HCT116 (cell line): ENCODE data around the gene ARID3A. TPM values are rescaled to one million over a fixed set of nuclear protein-coding genes. Genes with fewer than 3 reads are reported as not detected.

ENCODE experiments used
- ATAC-seq: fragments of 200-7000 bp; cut with Tn5 transposase; 2 replicates; pipeline ENCODE4 v1.9.1; 2020; ENCODE audit warnings: mild to moderate bottlenecking, moderate library complexity
- BruUV-seq: library from RNA; stranded (reverse); fragments of 400-500 nt; replicated peaks from 2 replicates; lab custom pipeline; 2021; lab: Mats Ljungman, UMichigan
- CTCF ChIA-PET: fragments of 300-600 bp; sonication (Branson Sonifier 250); formaldehyde crosslinking; loops from one replicate; lab custom pipeline; 2021; ENCODE audit warnings: antibody characterized with exemption; lab: Charles Lee
- POLR2A ChIA-PET: fragments of 300-600, 350-600 bp; sonication (Branson Sonifier 250); formaldehyde crosslinking; loops from one replicate; lab custom pipeline; 2021; ENCODE audit warnings: antibody characterized with exemption; lab: Charles Lee
- RAD21 ChIA-PET, 2 experiments: fragments of 300-600 bp; sonication (Branson Sonifier 250); formaldehyde crosslinking; loops; one replicate each; lab custom pipeline; 2023; ENCODE audit warnings: low total read pairs in 2 of 2; ENCODE audit not compliant: uncharacterized antibody in 2 of 2, unreplicated experiment in 2 of 2, low non-redundant PET in 1 of 2; lab: Charles Lee
- DNase-seq: peaks from one replicate; pipeline ENCODE4 v3.0.0-alpha.2; 2010; ENCODE audit warnings: low read depth, low spot score
- H2AFZ ChIP-seq: fragments of 200-600 bp; shearing (Covaris generic), sonication (generic); 2 replicates; pipeline ENCODE4 v1.6.1; 2017; ENCODE audit warnings: low read depth, mixed run types, mixed read lengths, antibody characterized with exemption, low read length; ENCODE audit not compliant: poor library complexity, severe bottlenecking
- H3K27ac ChIP-seq: 2 replicates; pipeline ENCODE4 v1.5.1; 2012; ENCODE audit warnings: low read depth, low read length
- H3K27me3 ChIP-seq: fragments of 200-600 bp; sonication (generic); 2 replicates; pipeline ENCODE4 v1.6.1; 2016; ENCODE audit warnings: mixed run types, low read length, mixed read lengths; ENCODE audit not compliant: insufficient read depth
- H3K36me3 ChIP-seq, 2 experiments: fragments of 200-500 bp in 1 of 2; fragments of 200-600 bp in 1 of 2; sonication (Bioruptor generic) in 1 of 2; sonication (generic) in 1 of 2; 2 replicates each; pipeline versions ENCODE4 v1.5.1 to v1.6.1; 2014 to 2016; ENCODE audit warnings: low read length in 2 of 2, inconsistent platforms in 1 of 2, mixed read lengths in 1 of 2, mixed run types in 1 of 2; ENCODE audit not compliant: insufficient read depth in 2 of 2, control insufficient read depth in 1 of 2
- H3K4me1 ChIP-seq, 2 experiments: fragments of 200-600 bp in 1 of 2; sonication (generic) in 1 of 2; 2 replicates each; pipeline versions ENCODE4 v1.5.1 to v1.6.1; 2012 to 2017; ENCODE audit warnings: low read length in 2 of 2, inconsistent platforms in 1 of 2, mild to moderate bottlenecking in 1 of 2, mixed read lengths in 1 of 2, mixed run types in 1 of 2, moderate library complexity in 1 of 2; ENCODE audit not compliant: insufficient read depth in 2 of 2, control insufficient read depth in 1 of 2
- H3K4me2 ChIP-seq: fragments of 200-600 bp; sonication (generic); 2 replicates; pipeline ENCODE4 v1.6.1; 2017; ENCODE audit warnings: mixed run types, low read length, mixed read lengths
- H3K4me3 ChIP-seq, 2 experiments: fragments of 200-600 bp in 1 of 2; sonication (generic) in 1 of 2; replicated peaks in 1 of 2; 2 replicates each; pipeline ENCODE4 v1.5.1; 2011 to 2016; ENCODE audit warnings: low read length in 2 of 2, control low read depth in 1 of 2, low read depth in 1 of 2, mild to moderate bottlenecking in 1 of 2, mixed read lengths in 1 of 2, mixed run types in 1 of 2
- H3K79me2 ChIP-seq: fragments of 200-600 bp; sonication (generic); 2 replicates; pipeline ENCODE4 v1.6.1; 2017; ENCODE audit warnings: mild to moderate bottlenecking, mixed run types, low read length, moderate library complexity, mixed read lengths; ENCODE audit not compliant: insufficient read depth
- H3K9ac ChIP-seq: fragments of 200-600 bp; sonication (generic); 2 replicates; pipeline ENCODE4 v1.6.1; 2016; ENCODE audit warnings: low read length, mixed read lengths
- H3K9me2 ChIP-seq: fragments of 200-600 bp; sonication (generic), shearing (Covaris generic); 2 replicates; pipeline ENCODE4 v1.6.1; 2017; ENCODE audit warnings: mixed run types, mild to moderate bottlenecking, moderate library complexity; ENCODE audit not compliant: insufficient read depth
- H3K9me3 ChIP-seq, 2 experiments: fragments of 200-500 bp in 1 of 2; fragments of 200-600 bp in 1 of 2; sonication (Bioruptor generic) in 1 of 2; sonication (generic) in 1 of 2; 2 replicates each; pipeline ENCODE4 v1.6.1; 2014 to 2017; ENCODE audit warnings: low read length in 2 of 2, mixed read lengths in 2 of 2, inconsistent platforms in 1 of 2, low read depth in 1 of 2, mild to moderate bottlenecking in 1 of 2, mixed run types in 1 of 2, moderate library complexity in 1 of 2; ENCODE audit not compliant: control insufficient read depth in 1 of 2, insufficient read depth in 1 of 2
- H4K20me1 ChIP-seq: fragments of 200-600 bp; sonication (generic), shearing (Covaris generic); 2 replicates; pipeline ENCODE4 v1.6.1; 2017; ENCODE audit warnings: mixed run types, mild to moderate bottlenecking, moderate library complexity; ENCODE audit not compliant: insufficient read depth
- EZH2phosphoT487 ChIP-seq: fragments of 200-600 bp; IDR thresholded peaks from 2 replicates; pipeline ENCODE4 v1.6.1; 2018; ENCODE audit warnings: antibody characterized with exemption, borderline replicate concordance
- FOSL1 ChIP-seq: IDR thresholded peaks from 2 replicates; pipeline ENCODE4 v1.6.1; 2012; ENCODE audit warnings: low read depth
- POLR2A ChIP-seq: IDR thresholded peaks from 2 replicates; pipeline ENCODE4 v1.7.0; 2011; ENCODE audit warnings: borderline replicate concordance; ENCODE audit not compliant: insufficient read depth, insufficient read length; ENCODE audit errors: extremely low read depth
- SIN3A ChIP-seq: IDR thresholded peaks from 2 replicates; pipeline ENCODE4 v1.6.1; 2012; ENCODE audit warnings: low read depth
- SRF ChIP-seq: IDR thresholded peaks from 2 replicates; pipeline ENCODE4 v1.6.1; 2012; ENCODE audit warnings: low read depth
- TCF7L2 ChIP-seq: IDR thresholded peaks from 2 replicates; pipeline ENCODE4 v1.7.0; 2011; ENCODE audit warnings: borderline replicate concordance, inconsistent platforms; ENCODE audit not compliant: insufficient read depth, insufficient read length; ENCODE audit errors: extremely low read depth
- ZFX ChIP-seq: fragments of 450-650 bp; IDR thresholded peaks from 2 replicates; pipeline ENCODE4 v1.6.1; 2017
- ZNF274 ChIP-seq: fragments of 200-500 bp; sonication (Bioruptor generic); IDR thresholded peaks from 2 replicates; pipeline ENCODE4 v1.6.1; 2014; ENCODE audit warnings: mild to moderate bottlenecking, low read depth, low read length, inconsistent platforms
- intact Hi-C: fragments of 100-400 bp; cut with micrococcal nuclease; formaldehyde crosslinking; loops from 2 replicates; pipeline ENCODE4 v1.10.0; 2022
- total RNA-seq: library from RNA; stranded (reverse); gene quantifications from one replicate; pipeline ENCODE4 v1.2.1, GENCODE V29; 2021; ENCODE audit not compliant: unreplicated experiment

The ARID3A gene
- total RNA-seq, 1 experiment from 2014 or later: 21.8 TPM

DNA sequence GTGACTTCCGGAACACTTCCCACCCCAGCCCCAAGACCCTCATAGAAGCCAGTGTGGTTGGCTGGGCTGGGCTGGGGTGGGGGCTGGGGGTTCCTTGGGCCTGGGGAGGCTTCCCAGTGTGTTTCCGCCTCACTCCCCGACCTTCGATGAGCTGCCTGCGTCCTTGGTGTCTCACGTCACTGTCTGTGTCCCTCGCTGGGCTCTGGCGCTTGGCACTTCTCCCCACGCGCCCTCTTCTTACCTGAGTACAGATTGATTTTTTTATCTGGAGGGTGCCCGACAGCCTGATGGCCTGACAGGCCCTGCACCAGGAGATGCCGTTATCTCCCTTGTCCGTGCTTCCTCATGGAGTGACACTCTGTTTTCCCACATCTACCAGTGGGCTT, 66.8 kb downstream of the ARID3A start:
- TF ChIP-seq SIN3A (no peak), ZFX (no peak), ZNF274 (no peak)
- no peaks in the 10 kb centered on the region for H3K9me3 ChIP-seq
- peaks cover 6% of the 10 kb centered on the region; the same call in 1 of the 2 replicates for H4K20me1 ChIP-seq
- no peaks in the 10 kb centered on the region for H3K9me2 ChIP-seq
- peaks cover 7 to 29% of the 10 kb centered on the region in 2 experiments for H3K4me1 ChIP-seq
- no peak overlapping the region for H3K9ac ChIP-seq
- peaks cover 7 to 53% of the 10 kb centered on the region in 2 experiments; a peak in 3 of 4 replicates for H3K36me3 ChIP-seq
- H3K27me3 ChIP-seq: no peaks in the 10 kb centered on the region
- H3K79me2 ChIP-seq: no peaks in the 10 kb centered on the region; the same call in 1 of the 2 replicates
- POLR2A ChIA-PET: no interaction called here
- no peak overlapping the region for H2AFZ ChIP-seq
- H3K4me2 ChIP-seq: no peak overlapping the region
- ATAC-seq (no peak), DNase-seq (no peak)
- RAD21 ChIA-PET: no interaction called here
- BruUV-seq: no TSS peak
- no peak overlapping the region for H3K4me3 ChIP-seq
- intact Hi-C loops: no loop called here
- CTCF ChIA-PET: no interaction called here
- H3K27ac ChIP-seq: no peak overlapping the region; the same call in 1 of the 2 replicates

- RAD21 ChIA-PET: no interaction called here
- Histone ChIP-seq H3K9ac (no peak overlapping the region), H4K20me1 (peaks cover 6% of the 10 kb centered on the region; the same call in 1 of the 2 replicates), H3K9me2 (no peaks in the 10 kb centered on the region), H3K4me2 (no peak overlapping the region), H3K4me1 (peaks cover 7 to 29% of the 10 kb centered on the region in 2 experiments), H3K79me2 (no peaks in the 10 kb centered on the region; the same call in 1 of the 2 replicates), H3K4me3 (no peak overlapping the region), H3K9me3 (no peaks in the 10 kb centered on the region), H3K27me3 (no peaks in the 10 kb centered on the region), H3K36me3 (peaks cover 7 to 48% of the 10 kb centered on the region in 2 experiments; a peak in 3 of 4 replicates), H2AFZ (no peak overlapping the region), H3K27ac (no peak overlapping the region; the same call in 1 of the 2 replicates)
- intact Hi-C loops: no loop called here
- no peak for ATAC-seq
- POLR2A ChIA-PET: no interaction called here
- BruUV-seq: no TSS peak
- no peak for DNase-seq
- CTCF ChIA-PET: no interaction called here
- no peak for TF ChIP-seq EZH2phosphoT487
- TF ChIP-seq ZFX: no peak
- TF ChIP-seq SRF: no peak
- TF ChIP-seq POLR2A: no peak
- TF ChIP-seq FOSL1: no peak
- no peak for TF ChIP-seq TCF7L2
Observed at GRCh38 chr19:993361-993830, 67.6 kb downstream of the ARID3A start.
